ENCODE measurements around the gene PBX4. TPM values are rescaled to one million over a fixed set of nuclear protein-coding genes. Genes with fewer than 3 reads are reported as not detected.

Gene PBX4
- total RNA-seq, 1 experiment from 2014 or later: 11.6 TPM

DNA sequence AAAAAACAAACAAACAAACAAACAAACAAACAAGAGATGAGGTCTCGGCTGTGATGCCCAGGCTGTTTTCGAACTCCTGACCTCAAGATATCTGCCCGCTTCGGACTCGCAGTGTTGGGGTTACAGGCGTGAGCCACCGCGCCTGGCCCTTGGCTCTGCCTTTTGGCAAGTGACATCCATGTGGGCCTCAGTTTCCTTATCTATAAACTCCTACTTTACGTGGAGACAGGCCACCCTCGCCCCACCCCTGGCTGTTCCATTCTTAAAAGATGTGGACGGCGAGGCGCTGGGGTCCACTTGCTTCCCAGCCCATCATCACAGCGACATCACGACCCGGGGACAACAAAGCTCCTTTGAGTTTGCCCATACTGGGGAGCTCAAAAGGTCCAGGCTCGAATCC, 104.8 kb downstream of the PBX4 start:
- Histone ChIP-seq H3K4me2 (ENCODE audit: low read length) (no peak overlapping the region), H2AFZ (ENCODE audit: low read depth, low read length, poor library complexity, severe bottlenecking) (no peak overlapping the region), H3K27me3 (ENCODE audit: insufficient read depth, low read length) (no peaks in the 10 kb centered on the region), H3K9me3 (ENCODE audit: control insufficient read depth in 1 of 2, insufficient read depth in 1 of 2, low read depth in 1 of 2, low read length in 2 of 2) (no peaks in the 10 kb centered on the region), H4K20me1 (ENCODE audit: insufficient read depth) (no peaks in the 10 kb centered on the region), H3K9ac (ENCODE audit: low read length) (no peak overlapping the region), H3K4me1 (ENCODE audit: control insufficient read depth in 1 of 2, insufficient read depth in 2 of 2, low read length in 2 of 2) (peaks cover 7 to 24% of the 10 kb centered on the region in 2 experiments), H3K9me2 (ENCODE audit: insufficient read depth) (no peaks in the 10 kb centered on the region), H3K4me3 (replicated peaks in 1 of 2; ENCODE audit: low read depth in 1 of 2, low read length in 2 of 2) (no peak overlapping the region), H3K27ac (ENCODE audit: low read depth, low read length) (no peak overlapping the region), H3K79me2 (ENCODE audit: insufficient read depth, low read length) (peaks cover 26% of the 10 kb centered on the region), H3K36me3 (ENCODE audit: control insufficient read depth in 1 of 2, insufficient read depth in 2 of 2, low read length in 2 of 2) (no peaks in the 10 kb centered on the region)
- ATAC-seq: no peak
- POLR2A ChIA-PET: no interaction called here
- TF ChIP-seq SRF (IDR thresholded peaks at IDR 0.05; ENCODE audit: low read depth): no peak
- TF ChIP-seq EGR1 (IDR thresholded peaks at IDR 0.05; ENCODE audit: low read depth): no peak
- TF ChIP-seq, protein P1, sequence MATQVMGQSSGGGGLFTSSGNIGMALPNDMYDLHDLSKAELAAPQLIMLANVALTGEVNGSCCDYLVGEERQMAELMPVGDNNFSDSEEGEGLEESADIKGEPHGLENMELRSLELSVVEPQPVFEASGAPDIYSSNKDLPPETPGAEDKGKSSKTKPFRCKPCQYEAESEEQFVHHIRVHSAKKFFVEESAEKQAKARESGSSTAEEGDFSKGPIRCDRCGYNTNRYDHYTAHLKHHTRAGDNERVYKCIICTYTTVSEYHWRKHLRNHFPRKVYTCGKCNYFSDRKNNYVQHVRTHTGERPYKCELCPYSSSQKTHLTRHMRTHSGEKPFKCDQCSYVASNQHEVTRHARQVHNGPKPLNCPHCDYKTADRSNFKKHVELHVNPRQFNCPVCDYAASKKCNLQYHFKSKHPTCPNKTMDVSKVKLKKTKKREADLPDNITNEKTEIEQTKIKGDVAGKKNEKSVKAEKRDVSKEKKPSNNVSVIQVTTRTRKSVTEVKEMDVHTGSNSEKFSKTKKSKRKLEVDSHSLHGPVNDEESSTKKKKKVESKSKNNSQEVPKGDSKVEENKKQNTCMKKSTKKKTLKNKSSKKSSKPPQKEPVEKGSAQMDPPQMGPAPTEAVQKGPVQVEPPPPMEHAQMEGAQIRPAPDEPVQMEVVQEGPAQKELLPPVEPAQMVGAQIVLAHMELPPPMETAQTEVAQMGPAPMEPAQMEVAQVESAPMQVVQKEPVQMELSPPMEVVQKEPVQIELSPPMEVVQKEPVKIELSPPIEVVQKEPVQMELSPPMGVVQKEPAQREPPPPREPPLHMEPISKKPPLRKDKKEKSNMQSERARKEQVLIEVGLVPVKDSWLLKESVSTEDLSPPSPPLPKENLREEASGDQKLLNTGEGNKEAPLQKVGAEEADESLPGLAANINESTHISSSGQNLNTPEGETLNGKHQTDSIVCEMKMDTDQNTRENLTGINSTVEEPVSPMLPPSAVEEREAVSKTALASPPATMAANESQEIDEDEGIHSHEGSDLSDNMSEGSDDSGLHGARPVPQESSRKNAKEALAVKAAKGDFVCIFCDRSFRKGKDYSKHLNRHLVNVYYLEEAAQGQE (IDR thresholded peaks at IDR 0.05; ENCODE audit: low read depth): no peak
- TF ChIP-seq RAD21 (IDR thresholded peaks at IDR 0.05; ENCODE audit: low read depth): no peak
- no peak for TF ChIP-seq ELF1 (IDR thresholded peaks at IDR 0.05; ENCODE audit: borderline replicate concordance, low read depth)
- TF ChIP-seq, protein P2, sequence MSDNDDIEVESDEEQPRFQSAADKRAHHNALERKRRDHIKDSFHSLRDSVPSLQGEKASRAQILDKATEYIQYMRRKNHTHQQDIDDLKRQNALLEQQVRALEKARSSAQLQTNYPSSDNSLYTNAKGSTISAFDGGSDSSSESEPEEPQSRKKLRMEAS (IDR thresholded peaks at IDR 0.05): no peak
- TF ChIP-seq POLR2AphosphoS5 (IDR thresholded peaks at IDR 0.05; ENCODE audit: low read depth, low read length): no peak
- TF ChIP-seq CBX3 (IDR thresholded peaks at IDR 0.05; ENCODE audit: low read depth): no peak
- TF ChIP-seq, protein P3, sequence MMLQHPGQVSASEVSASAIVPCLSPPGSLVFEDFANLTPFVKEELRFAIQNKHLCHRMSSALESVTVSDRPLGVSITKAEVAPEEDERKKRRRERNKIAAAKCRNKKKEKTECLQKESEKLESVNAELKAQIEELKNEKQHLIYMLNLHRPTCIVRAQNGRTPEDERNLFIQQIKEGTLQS (IDR thresholded peaks at IDR 0.05): no peak
- TF ChIP-seq CEBPB (IDR thresholded peaks at IDR 0.05; ENCODE audit: low read depth): no peak
- no peak for TF ChIP-seq JUND (IDR thresholded peaks at IDR 0.05)
- no peak for TF ChIP-seq TCF7L2 (IDR thresholded peaks at IDR 0.05; ENCODE audit: borderline replicate concordance, extremely low read depth, insufficient read depth, insufficient read length)
- no peak for TF ChIP-seq EZH2phosphoT487 (IDR thresholded peaks at IDR 0.05; ENCODE audit: borderline replicate concordance)
- TF ChIP-seq, protein P4, sequence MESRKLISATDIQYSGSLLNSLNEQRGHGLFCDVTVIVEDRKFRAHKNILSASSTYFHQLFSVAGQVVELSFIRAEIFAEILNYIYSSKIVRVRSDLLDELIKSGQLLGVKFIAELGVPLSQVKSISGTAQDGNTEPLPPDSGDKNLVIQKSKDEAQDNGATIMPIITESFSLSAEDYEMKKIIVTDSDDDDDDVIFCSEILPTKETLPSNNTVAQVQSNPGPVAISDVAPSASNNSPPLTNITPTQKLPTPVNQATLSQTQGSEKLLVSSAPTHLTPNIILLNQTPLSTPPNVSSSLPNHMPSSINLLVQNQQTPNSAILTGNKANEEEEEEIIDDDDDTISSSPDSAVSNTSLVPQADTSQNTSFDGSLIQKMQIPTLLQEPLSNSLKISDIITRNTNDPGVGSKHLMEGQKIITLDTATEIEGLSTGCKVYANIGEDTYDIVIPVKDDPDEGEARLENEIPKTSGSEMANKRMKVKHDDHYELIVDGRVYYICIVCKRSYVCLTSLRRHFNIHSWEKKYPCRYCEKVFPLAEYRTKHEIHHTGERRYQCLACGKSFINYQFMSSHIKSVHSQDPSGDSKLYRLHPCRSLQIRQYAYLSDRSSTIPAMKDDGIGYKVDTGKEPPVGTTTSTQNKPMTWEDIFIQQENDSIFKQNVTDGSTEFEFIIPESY (IDR thresholded peaks at IDR 0.05; ENCODE audit: extremely low read depth, insufficient replicate concordance, low read length): no peak
- no peak for TF ChIP-seq SIN3A (IDR thresholded peaks at IDR 0.05; ENCODE audit: low read depth)
- TF ChIP-seq FOSL1 (IDR thresholded peaks at IDR 0.05; ENCODE audit: low read depth): no peak
- BruUV-seq (replicated peaks): no TSS peak
- CTCF ChIA-PET: no interaction called here
- RAD21 ChIA-PET (ENCODE audit: low non-redundant PET in 1 of 2, low total read pairs in 2 of 2, uncharacterized antibody in 2 of 2, unreplicated experiment in 2 of 2): no interaction called here
- no peak for DNase-seq (ENCODE audit: low read depth, low spot score)
- intact Hi-C loops (cut with micrococcal nuclease): no loop called here
